SHP77 treated with DMSO at 0.1 percent for 48 hours (cell line): ENCODE measurements around the gene CPVL.
A peak's percentile ranks its signal among the peaks of the same experiment; 100 is the strongest.
"Not testable (repeated sequence)": the region's sequence is repeated elsewhere in the genome, so short reads cannot be mapped to it uniquely, and the experiment has no call there.

Experiments used
- DNase-seq: peaks from one replicate; lab custom pipeline; 2025; lab: John Stamatoyannopoulos, UW

Gene CPVL

DNA sequence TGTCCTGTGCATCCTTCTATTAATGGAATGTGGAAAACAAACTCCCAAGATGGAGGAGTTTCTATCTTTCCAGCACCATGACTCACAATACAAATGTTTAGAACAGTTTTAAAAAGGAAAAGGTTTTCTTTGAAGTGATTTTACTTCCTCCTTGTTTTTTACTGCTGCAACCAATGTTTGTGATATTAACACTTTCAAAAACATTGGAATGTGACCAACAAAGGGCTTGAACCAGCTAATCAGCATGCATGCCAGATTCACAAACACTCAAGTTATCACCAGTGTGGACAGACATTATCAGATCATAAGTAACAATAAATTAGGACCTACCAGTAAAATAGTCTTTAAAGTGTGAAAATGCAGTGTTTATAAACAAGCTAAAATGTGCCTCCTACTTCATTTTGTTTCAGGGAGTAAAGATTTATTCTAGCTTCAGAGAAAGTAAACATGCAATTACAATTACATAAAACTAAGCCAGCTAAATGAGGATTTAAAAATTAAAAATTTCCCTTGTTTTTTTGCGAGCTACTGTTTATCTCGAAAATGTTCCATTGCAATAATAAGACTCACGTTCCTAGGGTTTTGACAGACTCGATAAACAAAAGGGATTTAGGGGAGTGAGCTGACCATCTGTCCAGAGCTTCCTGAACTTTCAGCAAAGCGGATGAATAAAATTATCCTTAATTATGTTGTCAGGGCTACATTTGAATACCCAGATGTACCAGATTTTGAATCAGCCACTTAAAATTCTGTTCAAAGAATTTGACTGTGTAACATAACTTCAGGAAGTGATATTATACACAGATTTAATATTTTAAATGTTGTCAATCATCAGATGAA lies 29.8 kb downstream of the CPVL start:
- no peak for DNase-seq

DNA sequence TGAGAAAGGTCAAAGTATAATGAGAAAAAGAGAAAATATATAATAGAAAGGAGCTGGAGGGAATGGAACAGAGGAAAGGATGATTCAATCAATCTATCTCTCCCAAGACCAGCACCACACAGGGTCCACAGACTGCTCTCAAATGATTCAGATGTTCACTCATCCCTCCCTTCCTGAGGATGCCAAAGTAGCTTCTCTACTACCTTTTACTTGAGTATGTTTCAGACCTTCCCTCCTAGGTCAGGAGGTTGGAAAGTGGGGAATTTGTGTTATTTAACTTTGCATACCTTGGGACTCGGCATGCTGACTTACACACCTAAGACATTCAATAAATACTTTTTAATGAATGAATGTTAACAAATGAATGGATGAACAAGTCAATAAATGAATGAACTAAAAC lies 30.6 kb downstream of the CPVL start:
- DNase-seq: no peak

DNA sequence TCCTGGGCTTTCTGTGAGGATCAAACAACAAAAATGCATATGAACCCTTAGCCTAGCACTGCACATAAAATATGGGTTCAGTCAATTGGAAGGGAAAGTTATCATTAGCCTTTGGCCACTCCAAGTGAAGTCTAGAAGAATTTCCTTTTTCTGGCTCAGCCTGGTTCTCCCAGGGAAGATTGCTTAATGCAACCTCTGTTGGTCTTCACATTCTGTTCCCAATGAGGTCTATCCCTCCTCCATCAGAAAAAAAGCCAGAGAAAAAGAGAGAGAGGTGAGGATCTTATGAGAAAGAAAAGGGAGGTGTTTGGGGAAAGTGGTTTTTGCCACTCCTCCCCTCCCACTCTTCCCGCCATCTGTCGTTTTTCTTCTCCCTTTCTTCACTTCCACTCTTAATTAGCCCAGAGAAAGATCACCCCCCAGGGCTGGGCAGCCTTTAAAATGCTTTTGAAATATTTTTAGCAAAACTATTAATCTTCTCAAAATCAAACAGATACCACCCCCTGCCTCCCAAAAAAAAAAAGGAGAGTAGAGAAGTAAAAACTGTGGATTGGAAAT lies 31.1 kb downstream of the CPVL start:
- no peak for DNase-seq

DNA sequence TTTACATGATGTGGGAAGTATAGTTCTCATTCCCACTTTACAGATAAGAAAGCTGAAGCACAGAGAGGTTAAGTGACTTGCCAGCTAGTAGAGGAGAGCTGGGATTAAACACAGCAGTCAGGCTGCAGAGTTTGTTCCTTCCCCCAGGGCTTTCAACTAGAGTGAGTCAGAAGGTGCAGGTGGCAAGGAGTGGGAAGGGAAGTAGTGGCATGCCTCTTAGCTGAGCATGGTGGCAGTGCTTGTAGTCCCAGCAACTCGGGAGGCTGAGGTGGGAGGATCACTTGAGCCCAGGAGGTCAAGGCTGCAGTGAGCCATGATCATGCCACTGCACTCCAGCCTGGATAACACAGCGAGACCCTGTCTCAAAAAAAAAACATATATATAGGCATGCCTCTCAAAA lies 32.1 kb downstream of the CPVL start:
- not testable (repeated sequence) for DNase-seq

DNA sequence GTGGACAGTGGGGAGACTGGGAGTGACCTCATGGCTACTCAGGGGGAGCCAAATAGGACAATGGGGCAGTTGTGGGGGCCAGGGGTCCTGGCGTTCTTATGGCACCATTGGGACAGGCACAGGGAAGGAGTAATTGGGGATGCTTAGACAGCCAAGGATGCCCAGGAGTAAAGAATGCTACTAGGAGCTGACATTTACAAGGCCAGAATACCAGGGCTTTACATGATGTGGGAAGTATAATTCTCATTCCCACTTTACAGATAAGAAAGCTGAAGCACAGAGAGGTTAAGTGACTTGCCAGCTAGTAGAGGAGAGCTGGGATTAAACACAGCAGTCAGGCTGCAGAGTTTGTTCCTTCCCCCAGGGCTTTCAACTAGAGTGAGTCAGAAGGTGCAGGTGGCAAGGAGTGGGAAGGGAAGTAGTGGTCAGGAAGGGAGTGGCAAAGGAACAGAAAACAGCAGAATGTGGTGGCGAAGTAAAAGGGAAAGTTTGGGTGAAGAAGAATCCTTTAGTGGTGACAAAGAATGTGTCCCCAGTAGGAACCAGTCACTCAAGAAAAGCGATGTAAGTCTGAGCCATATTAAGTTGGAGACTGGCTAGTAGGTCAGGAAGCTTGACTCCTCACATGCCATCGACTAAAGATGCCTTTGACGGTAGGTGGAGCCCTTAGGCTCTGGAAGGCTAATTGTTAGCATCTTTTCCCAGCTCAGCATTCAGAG lies 32.8 kb downstream of the CPVL start:
- DNase-seq: no peak

DNA sequence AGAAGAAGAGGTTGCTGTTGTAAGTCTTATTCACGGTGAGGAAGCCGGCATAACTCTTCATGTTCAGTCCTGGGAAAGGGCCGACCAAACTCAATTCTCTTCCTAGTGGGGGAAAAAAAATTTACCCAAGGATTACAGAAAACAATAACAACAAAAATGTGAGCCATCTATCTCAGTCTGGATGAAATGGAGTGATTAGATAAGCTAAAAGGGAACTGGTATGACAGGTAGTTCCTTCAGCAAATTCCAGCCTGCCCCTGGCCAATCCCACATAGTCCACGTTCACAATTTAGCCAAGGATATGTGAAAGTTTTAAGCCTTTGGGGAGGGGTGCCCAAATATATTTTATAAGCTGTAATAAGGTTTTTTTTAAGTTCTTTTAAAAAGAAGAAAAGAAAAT lies 33.6 kb downstream of the CPVL start:
- DNase-seq: no peak

DNA sequence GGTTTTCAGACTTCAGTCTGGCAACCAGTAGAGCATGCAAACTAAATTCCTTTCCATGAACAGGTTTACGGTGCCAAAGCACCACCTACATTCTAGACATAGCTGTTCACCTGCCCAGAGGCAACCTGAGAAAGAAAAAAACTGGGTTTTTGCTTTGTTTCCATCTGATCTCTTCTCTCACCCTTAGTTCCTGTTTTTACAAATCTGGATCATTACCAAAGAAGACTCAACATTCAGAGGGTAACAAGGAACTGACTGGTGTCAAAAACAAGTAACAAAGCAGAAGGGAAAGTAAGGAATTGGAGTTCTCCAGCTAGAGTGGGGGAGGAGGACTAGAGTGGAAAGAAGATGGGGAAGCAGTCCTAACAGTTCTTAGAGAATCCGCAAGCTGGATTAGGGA lies 36.4 kb downstream of the CPVL start:
- no peak for DNase-seq

DNA sequence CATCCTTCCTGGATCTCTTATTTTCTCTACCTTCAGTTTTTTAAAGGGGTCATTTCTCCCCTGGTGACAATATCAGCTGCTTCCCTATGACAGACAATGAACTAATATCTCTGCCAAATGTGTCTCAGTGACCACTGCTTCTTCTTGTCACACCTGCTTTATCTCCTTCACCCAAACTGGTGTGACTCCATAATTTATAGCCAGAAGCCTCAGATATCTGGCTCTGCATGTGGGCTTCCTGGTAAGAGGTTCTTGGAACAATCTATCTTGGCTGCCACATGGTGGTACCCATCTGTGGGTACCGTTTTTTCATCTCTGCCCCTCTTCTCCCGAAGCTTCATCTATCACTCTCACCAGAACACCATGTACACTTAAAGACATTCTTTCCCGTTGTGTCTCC lies 37.0 kb downstream of the CPVL start:
- DNase-seq: no peak

DNA sequence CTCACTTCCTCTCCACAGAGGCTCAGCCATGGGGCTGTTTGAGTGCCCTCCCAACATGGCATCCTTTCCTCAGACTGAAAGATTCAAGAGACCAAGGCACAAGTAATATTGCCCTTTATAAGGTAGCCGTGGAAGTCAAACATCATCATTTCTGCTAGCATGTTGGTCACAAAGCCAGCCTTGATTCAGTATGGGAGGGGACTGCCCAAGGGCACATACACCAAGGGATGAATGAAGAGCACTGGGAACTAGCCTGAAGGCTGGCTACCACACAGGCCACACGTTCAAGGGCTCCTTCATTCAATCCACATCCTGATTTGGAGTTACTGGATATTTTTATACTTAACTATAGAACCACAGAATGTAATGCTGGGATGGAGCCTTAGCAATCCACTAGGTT lies 39.3 kb downstream of the CPVL start:
- DNase-seq: no peak

DNA sequence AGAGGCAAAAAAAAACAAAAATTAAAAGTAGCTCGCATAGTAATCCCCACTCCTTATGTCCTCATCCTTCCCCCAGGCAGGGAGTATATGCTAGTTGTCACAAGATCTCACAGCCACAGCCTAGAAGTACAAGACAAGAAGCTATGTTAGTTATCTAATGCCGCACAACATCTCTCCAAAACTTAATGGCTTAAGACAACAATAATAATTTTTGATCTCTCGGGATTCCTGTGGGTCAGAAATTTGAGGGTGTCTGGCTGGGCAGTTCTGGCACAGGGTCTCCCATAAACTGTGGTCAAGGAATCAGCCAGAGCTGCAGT lies 39.7 kb downstream of the CPVL start:
- DNase-seq: no peak

DNA sequence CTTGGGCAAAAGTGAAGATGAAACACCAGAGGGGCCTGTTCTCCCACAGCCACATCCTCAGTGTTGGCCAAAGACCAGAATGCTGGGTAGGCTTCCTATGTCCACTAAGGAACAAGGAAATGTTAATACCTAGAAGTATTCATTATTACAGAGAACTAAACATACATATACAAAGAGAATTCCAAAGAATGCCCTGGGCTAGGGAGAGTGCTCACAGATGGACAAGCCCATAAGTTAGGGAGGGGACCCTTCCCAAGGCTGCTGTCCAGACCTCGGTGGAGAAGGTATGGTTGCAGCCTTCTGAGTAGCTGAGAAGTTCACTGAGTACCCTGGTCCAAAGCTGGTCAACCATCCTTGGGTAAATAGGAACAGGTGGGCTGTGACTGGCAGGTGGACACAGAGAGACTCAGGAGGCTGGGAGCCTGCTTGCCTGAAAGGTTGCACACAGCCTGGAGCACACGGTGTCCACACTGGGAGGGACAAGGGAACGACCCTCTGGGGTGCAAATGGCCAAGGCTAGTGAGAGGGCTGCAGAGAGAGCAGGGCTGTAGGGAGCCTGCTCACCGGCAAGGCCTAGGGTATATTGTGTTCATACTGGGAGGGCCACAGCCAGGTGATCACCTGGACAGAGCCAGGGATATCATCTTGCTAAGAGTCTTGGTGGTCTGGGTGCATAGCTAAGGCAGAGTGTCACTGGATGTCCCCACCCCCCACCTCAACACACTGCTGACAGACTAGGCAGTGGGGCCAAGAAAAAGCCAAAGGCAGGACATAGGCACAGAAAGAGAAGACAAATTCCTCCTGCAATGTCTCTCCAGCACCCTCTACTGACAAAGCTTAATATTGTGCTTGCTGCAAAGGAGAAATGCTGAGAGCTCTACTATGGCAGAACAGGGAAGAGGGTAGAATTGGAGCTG lies 40.3 kb downstream of the CPVL start:
- DNase-seq: peak; percentile 71

DNA sequence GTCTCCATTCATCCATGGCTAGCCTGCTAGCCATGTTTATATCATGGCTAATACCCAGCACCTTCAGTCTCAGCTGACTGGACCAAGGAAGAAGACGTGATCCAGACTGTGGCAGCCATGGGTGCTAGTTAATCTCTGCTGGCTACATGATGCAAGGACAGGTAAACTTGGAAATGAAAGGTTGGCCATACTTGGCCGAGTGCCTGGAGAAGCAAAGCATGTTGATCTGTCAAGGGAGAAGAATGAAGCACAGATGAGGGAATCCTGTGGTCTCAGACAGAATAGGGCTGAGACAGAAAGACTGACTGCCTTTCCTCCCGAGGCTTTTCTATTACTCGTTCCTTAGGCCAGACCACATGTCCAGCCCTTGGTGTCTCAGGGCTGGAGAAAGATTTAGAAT lies 41.1 kb downstream of the CPVL start:
- no peak for DNase-seq

DNA sequence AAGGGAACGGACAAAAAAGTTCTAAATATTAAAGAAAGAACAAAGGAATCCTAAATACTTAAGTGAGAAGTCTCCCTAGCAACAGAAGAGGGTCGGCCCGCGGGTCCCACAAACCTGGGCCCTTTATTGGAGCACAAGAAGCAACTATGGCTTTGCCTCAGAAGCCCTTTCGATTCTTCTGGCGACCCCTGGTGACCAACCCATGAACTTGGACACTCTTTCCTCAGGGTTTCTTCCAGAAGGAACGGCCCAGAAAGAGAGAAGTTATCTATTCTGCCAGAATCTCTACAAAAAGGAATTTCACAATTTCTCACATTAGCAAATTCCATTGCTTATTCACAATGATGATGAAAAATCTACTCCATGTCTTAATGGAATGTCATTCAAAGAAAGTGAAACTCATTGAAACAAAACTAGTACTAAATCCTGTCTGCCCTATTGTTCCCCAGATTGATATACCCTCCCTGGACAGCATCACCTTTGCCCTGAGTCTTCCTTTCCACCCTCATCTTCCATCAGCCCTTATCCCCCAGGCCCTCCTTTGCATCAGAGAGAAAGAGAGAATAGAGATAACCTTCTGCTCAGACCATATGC lies 43.7 kb downstream of the CPVL start:
- DNase-seq: peak; percentile 52

DNA sequence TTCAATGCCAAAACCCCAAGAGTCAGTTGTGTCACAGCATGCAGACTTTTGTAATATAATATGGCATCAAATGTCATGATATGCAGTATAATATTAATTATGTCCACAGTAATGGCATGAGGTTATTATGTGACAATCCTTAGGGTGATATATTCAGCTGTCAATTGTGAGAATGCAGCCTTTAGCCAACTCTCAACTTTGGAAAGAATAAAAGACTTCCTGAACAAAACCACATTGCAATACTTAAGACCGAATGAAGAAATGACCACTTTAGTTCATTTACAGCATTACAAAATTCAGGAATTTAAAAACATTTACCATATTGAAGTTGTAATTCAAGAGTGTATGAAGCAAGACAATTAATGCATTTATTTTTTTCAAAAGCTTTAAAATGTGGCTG lies 45.4 kb downstream of the CPVL start:
- no peak for DNase-seq

DNA sequence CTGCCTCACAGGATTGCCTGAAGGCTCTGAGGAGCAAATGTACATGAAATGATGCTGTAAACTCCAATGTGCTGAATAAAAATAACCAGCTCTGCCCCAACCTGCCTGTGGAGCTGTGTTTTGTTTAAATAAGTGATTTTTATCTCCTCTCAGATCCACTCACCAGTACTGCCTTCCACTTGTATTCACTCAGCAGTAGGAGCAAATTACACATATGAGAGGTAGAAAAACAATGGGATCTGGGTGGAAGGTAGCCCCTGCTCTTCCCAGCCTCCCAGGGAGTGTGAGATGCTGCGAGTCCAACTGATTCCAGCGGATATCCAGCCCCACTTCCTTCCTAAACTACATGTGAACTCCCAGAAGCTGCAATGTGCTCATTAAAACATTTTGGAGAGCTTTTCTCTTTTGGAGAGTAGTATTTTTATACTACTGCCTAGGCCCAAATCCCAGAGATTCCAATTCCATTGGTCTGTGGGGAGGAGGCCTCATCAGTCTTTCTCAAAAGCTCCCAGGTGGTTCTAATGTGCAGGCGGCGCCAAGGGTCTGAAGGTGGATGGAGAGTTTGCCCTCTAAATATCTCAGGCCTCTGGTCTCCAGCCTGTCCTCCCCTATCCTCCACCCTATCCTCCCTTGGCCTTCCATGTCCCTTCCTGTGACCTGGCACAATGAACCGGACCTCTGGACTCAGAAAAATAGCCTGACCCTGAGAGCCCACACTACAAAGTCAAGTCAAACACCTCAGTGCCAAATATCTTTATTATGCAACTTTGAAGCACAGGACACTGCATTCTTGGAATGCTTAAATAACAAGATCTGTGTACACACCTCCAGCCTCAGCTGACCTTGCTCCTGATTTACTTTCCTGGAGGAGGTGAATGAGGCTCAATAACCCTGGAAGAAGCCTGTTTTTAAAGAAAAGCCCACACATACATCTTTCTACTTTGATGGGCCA lies 46.2 kb downstream of the CPVL start:
- DNase-seq: no peak

DNA sequence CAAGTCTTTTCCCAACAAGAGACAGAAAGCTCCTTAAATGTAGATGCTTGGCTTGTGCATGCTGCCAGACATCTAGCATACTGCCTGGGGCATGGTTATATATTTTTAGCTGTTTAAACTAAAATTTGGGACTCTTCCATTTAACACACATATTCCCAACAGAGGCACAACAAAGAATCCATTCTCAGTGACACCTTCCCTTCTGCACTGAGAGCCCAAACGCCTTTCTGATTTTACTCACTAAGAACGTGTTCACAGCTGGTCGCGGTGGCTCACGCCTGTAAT lies 49.9 kb downstream of the CPVL start:
- no peak for DNase-seq

DNA sequence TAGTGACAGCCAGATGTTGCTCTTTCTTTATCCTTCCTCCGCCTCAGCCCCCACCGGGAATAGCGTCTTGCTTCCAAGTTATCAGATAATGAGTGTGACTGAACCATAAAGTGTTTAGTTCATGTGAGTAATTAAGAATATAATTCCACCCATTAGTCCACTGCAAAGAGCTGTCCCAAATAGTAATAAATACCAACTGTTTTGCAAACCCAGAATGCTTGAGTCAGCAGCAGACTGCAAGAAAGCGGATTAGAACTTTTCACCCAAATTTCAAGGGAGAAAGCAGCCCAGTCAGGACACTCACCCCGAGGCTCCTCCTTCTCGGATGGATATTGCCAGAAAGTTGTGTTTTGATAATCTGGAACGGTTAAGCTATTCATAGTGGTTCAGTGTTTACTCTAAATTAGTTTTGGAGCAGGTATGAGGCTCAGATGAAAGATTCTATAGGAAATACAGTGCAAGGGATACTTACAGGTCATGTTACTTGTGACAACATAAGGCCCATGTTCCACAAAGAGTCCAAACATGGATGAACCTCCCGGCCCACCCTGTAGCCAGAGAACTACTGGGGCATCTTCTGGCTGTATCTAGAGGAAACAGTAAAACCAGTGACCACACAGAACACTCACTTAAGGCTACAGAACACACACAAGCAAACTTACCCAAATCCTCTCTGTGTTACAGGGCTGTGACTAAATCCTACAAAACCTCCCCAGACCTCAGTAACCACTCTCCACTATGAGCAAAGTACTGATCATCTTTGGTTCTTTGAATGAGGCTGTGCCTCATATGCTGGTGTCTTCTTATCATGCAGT lies 50.5 kb downstream of the CPVL start:
- DNase-seq: no peak

DNA sequence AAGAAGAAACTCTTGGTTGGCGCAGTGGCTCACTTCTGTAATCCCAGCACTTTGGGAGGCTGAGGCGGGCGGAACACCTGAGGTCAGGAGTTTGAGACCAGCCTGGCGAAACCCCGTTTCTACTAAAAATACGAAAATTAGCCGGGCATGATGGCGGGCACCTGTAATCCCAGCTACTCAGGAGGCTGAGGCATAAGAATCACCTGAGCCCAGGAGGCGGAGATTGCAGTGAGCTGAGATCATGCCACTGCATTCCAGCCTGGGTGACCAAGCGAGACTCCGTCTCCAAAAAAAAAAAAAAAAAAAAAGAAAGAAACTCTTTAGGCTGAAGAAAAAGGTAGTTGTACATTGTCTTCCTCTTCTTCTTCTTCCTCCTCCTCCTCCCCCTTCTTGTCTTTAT lies 53.2 kb downstream of the CPVL start:
- not testable (repeated sequence) for DNase-seq

DNA sequence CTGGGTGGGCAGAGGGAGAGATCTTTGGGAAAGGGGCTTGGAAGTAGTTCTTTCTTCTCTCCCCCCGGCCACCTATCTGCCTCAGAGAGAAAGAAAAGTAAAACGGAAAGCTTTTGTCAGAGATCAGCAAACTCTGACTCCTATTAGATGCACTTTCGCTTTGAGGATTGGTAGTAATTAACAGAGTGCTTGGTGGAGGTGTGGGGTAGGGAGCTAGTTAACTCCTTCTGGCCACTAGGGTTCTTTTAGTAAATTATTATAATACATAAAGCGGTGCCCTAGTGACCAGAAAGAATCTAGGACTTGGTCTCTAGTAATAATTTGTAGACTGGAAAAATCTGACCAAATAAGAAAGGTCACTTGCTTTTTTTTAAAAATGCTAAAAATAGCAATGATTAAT lies 54.6 kb downstream of the CPVL start:
- no peak for DNase-seq
